Measurements from ENCODE around the gene CDC45.

DNA sequence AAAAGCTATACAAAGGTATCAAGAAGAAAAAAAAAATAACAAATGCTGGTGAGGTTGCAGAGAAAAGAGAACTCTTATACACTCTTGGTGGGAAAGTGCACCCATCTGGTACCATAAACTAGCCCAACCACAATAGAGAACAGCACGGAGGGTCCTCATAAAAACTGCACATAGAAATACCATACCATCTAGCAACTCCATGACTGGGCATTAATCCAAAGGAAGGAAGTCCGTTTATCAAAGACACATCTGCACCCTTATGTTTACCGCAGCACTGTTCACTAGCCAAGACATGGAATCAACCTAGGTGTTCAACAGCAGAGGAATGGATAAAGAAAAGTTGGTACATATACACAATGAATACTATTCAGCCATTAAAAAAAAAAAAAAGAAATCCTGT, 55.3 kb downstream of the CDC45 start:
- TF ChIP-seq POLR2A (IDR thresholded peaks at IDR 0.05): no peak
- TF ChIP-seq, protein P1, sequence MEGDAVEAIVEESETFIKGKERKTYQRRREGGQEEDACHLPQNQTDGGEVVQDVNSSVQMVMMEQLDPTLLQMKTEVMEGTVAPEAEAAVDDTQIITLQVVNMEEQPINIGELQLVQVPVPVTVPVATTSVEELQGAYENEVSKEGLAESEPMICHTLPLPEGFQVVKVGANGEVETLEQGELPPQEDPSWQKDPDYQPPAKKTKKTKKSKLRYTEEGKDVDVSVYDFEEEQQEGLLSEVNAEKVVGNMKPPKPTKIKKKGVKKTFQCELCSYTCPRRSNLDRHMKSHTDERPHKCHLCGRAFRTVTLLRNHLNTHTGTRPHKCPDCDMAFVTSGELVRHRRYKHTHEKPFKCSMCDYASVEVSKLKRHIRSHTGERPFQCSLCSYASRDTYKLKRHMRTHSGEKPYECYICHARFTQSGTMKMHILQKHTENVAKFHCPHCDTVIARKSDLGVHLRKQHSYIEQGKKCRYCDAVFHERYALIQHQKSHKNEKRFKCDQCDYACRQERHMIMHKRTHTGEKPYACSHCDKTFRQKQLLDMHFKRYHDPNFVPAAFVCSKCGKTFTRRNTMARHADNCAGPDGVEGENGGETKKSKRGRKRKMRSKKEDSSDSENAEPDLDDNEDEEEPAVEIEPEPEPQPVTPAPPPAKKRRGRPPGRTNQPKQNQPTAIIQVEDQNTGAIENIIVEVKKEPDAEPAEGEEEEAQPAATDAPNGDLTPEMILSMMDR (IDR thresholded peaks at IDR 0.05): no peak
